ENCODE measurements around the gene SGCA.

SGCA gene

GRCh38 chr17:50163843-50164696, 1.7 kb upstream of the SGCA start:
- Histone ChIP-seq H3K4me3 (ENCODE audit: low read depth, low read length) (no peak overlapping the region), H3K27ac (no peak overlapping the region), H3K27me3 (replicated peaks) (no peaks in the 10 kb centered on the region), H3K36me3 (replicated peaks) (no peaks in the 10 kb centered on the region)
- no peak for TF ChIP-seq CTCF (IDR thresholded peaks at IDR 0.05; ENCODE audit: low read depth, low read length, missing control alignments)
- in situ Hi-C loops (cut with HindIII; ENCODE audit: low pct_ligation_motif_present, low sequenced_read_pairs): no loop called here
- no peak for DNase-seq

DNA sequence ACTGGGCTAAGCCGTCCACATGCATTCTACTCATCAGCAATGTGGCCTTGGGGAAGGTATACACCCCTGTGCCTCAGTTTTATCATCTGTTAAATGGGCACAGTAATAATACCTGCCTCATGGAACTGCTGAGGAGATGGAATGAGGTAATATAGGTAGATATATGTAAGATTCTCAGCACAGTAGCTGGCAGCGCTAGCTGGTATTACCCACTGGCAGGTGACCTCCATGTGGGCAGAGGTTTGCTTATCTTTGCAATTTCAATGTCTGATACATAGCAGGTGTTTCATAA, 1.2 kb upstream of the SGCA start:
- TF ChIP-seq CTCF (IDR thresholded peaks at IDR 0.05; ENCODE audit: low read depth, low read length, missing control alignments): no peak
- no peaks in the 10 kb centered on the region for H3K36me3 ChIP-seq (replicated peaks)
- no peaks in the 10 kb centered on the region for H3K27me3 ChIP-seq (replicated peaks)
- H3K27ac ChIP-seq: no peak overlapping the region
- DNase-seq: no peak
- no peak overlapping the region for H3K4me3 ChIP-seq (ENCODE audit: low read depth, low read length)
- in situ Hi-C loops (cut with HindIII; ENCODE audit: low pct_ligation_motif_present, low sequenced_read_pairs): no loop called here

GRCh38 chr17:50165066-50165465, 739 bp upstream of the SGCA start:
- no peaks in the 10 kb centered on the region for H3K27me3 ChIP-seq (replicated peaks)
- no peak for TF ChIP-seq CTCF (IDR thresholded peaks at IDR 0.05; ENCODE audit: low read depth, low read length, missing control alignments)
- H3K36me3 ChIP-seq (replicated peaks): no peaks in the 10 kb centered on the region
- H3K27ac ChIP-seq: no peak overlapping the region
- DNase-seq: no peak
- H3K4me3 ChIP-seq (ENCODE audit: low read depth, low read length): no peak overlapping the region
- in situ Hi-C loops (cut with HindIII; ENCODE audit: low pct_ligation_motif_present, low sequenced_read_pairs): no loop called here

GRCh38 chr17:50165466-50165865, 339 bp upstream of the SGCA start:
- H3K36me3 ChIP-seq (replicated peaks): no peaks in the 10 kb centered on the region
- no peak overlapping the region for H3K27ac ChIP-seq
- no peak overlapping the region for H3K4me3 ChIP-seq (ENCODE audit: low read depth, low read length)
- H3K27me3 ChIP-seq (replicated peaks): no peaks in the 10 kb centered on the region
- in situ Hi-C loops (cut with HindIII; ENCODE audit: low pct_ligation_motif_present, low sequenced_read_pairs): no loop called here
- no peak for TF ChIP-seq CTCF (IDR thresholded peaks at IDR 0.05; ENCODE audit: low read depth, low read length, missing control alignments)
- no peak for DNase-seq

DNA sequence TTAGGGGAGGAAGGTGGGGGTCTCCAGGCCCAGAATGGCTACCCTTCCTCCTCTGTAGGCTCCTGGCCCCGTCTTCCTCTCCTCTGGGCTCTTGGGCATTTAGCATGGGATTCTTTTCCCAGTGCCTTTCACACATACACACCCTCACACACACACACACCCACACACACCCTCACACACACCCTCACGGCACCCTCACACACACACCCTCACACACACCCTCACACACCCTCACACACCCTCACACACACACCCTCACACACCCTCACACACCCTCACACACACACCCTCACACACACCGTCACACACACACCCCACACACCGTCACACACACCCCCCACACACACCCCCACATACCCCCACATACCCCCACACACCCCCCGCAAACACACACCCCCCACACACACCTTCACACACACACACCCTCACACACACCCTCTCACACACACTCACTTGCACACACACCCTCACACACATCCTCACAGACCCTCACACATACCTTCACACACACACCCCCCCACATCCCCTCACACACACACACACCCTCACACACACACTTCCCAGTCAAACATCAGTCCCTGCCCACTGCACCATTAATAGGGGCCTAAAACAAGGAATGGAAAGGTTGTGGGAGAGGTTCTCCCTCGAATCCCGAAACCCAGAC, 845 bp downstream of the SGCA start:
- Histone ChIP-seq H3K27me3 (replicated peaks) (no peaks in the 10 kb centered on the region), H3K36me3 (replicated peaks) (no peaks in the 10 kb centered on the region), H3K27ac (no peak overlapping the region), H3K4me3 (ENCODE audit: low read depth, low read length) (no peak overlapping the region)
- in situ Hi-C loops (cut with HindIII; ENCODE audit: low pct_ligation_motif_present, low sequenced_read_pairs): no loop called here
- DNase-seq: no peak
- no peak for TF ChIP-seq CTCF (IDR thresholded peaks at IDR 0.05; ENCODE audit: low read depth, low read length, missing control alignments)

Measured in brain microvascular endothelial cell (primary cell).